HEK293T (cell line): ENCODE results near the gene CAMK2G.

ENCODE experiments used
- BHLHE40 ChIP-seq: fragments of 450-650 bp; IDR thresholded peaks from 2 replicates; pipeline ENCODE4 v1.6.1; 2016; ENCODE audit warnings: mild to moderate bottlenecking, moderate library complexity, borderline replicate concordance
- CTBP1 ChIP-seq: fragments of 450-650 bp; IDR thresholded peaks from 2 replicates; pipeline ENCODE4 v1.6.1; 2016; ENCODE audit warnings: borderline replicate concordance
- FOXK2 ChIP-seq: fragments of 450-650 bp; IDR thresholded peaks from 2 replicates; pipeline ENCODE4 v1.6.1; 2016; ENCODE audit warnings: mild to moderate bottlenecking
- HDGF ChIP-seq: fragments of 450-650 bp; IDR thresholded peaks from 2 replicates; pipeline ENCODE4 v1.6.1; 2017; ENCODE audit warnings: antibody characterized with exemption, borderline replicate concordance
- NFRKB ChIP-seq: fragments of 450-650 bp; IDR thresholded peaks from 2 replicates; pipeline ENCODE4 v1.6.1; 2016; ENCODE audit warnings: mild to moderate bottlenecking, moderate library complexity
- SP1 ChIP-seq: fragments of 450-650 bp; IDR thresholded peaks from 2 replicates; pipeline ENCODE4 v1.6.1; 2017
- SUZ12 ChIP-seq: fragments of 450-650 bp; IDR thresholded peaks from 2 replicates; pipeline ENCODE4 v1.6.1; 2016; ENCODE audit warnings: mild to moderate bottlenecking
- ZNF384 ChIP-seq: fragments of 450-650 bp; IDR thresholded peaks from 2 replicates; pipeline ENCODE4 v1.6.1; 2016

DNA sequence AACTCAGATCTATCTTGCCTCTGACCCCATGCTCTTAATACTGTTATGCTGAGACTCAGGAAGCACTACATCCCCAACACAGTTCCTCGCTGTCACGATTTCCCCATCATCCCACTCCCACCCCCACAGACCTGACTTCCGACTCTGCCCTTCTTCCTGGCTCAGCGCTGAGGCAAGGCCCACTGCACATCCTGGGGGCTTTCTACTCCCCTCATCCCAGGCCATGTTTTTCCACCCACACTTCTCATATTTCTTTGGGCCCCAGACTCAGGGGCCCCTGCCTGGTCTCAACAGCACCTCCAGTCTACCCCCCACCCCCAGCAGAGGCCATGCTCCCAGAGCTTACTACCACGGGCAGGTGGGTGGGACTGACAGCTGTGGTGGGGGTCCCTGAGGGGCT is 55.3 kb downstream of the CAMK2G start:
- TF ChIP-seq SP1 (no peak), CTBP1 (no peak), BHLHE40 (no peak), SUZ12 (no peak), FOXK2 (no peak), HDGF (no peak), NFRKB (no peak), ZNF384 (no peak)
